HFF-Myc (cell line): Measurements from ENCODE around the gene PTPRT.

Experiments used
- DNase-seq: peaks from one replicate; pipeline ENCODE4 v3.0.0-alpha.2; 2011; ENCODE audit warnings: low read depth; ENCODE audit errors: extremely low read depth
- H3K4me3 ChIP-seq: replicated peaks from 2 replicates; pipeline ENCODE4 v1.5.1; 2011; ENCODE audit warnings: low read depth, mild to moderate bottlenecking, control low read depth, low read length
- TF ChIP-seq, protein P1 (sequence below): IDR thresholded peaks from 2 replicates; pipeline ENCODE4 v1.5.1; 2012; ENCODE audit warnings: mild to moderate bottlenecking, low read depth, low read length, control low read depth; ENCODE audit errors: missing control alignments

The PTPRT gene

DNA sequence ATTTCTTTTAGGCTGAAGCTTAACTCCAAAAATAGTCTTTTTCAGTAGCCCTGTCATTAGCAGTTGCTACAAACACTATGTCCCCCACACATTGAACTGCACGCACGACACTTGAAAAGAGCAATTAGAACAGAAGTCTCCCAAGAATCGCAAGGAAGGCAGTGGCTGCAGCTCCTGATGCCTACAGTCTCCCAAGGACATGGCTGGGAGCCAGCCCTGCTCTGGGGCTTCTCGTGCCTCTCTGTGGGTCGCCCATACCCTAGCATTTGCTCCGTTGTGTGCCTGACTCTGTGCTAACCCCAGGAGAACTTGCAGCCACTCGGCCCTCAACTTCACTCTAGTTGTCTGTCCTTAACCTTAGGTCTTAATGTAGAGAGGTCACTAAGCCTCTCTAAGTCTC is 454.2 kb downstream of the PTPRT start:
- TF ChIP-seq, protein P1, sequence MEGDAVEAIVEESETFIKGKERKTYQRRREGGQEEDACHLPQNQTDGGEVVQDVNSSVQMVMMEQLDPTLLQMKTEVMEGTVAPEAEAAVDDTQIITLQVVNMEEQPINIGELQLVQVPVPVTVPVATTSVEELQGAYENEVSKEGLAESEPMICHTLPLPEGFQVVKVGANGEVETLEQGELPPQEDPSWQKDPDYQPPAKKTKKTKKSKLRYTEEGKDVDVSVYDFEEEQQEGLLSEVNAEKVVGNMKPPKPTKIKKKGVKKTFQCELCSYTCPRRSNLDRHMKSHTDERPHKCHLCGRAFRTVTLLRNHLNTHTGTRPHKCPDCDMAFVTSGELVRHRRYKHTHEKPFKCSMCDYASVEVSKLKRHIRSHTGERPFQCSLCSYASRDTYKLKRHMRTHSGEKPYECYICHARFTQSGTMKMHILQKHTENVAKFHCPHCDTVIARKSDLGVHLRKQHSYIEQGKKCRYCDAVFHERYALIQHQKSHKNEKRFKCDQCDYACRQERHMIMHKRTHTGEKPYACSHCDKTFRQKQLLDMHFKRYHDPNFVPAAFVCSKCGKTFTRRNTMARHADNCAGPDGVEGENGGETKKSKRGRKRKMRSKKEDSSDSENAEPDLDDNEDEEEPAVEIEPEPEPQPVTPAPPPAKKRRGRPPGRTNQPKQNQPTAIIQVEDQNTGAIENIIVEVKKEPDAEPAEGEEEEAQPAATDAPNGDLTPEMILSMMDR, result no peak
- no peak for DNase-seq
- no peak overlapping the region for H3K4me3 ChIP-seq

DNA sequence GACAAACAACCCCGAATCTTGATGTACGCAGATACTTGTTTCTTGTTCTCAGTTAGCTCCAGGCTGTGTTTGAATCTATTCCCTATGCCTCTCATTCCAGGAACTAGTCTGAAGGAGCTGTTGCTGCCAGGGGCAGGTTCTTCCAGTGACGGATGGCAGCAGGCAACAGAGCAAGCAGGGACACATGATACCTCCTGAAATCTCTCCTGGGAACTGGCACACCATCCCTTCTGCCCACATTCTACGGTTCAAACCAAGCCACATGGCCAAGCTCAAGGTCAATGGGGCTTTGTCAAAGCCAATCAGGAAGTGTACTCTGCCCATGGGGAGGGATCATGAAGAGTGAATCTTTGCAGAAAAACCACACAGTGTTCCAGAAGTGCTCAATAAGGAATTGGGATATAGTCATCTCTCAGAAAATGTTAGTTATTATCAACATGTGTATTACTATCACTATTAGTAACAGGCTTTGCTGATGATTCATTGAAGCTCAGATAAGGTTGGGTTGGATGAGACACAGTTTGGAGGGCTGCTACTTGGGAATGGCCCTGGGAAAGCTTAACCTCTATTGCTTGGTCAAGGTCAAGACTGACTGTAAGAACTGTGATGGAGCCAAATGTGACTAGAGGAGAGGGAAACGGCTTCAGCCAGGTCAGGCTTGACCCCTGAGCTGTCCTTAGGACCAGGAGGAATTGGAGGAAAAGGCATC is 454.9 kb downstream of the PTPRT start:
- TF ChIP-seq, protein P1, result no peak
- DNase-seq, result no peak
- no peak overlapping the region for H3K4me3 ChIP-seq

GRCh38 chr20:42721923-42722322 is 467.8 kb downstream of the PTPRT start:
- H3K4me3 ChIP-seq, result no peak overlapping the region
- TF ChIP-seq, protein P1, result no peak
- no peak for DNase-seq

DNA sequence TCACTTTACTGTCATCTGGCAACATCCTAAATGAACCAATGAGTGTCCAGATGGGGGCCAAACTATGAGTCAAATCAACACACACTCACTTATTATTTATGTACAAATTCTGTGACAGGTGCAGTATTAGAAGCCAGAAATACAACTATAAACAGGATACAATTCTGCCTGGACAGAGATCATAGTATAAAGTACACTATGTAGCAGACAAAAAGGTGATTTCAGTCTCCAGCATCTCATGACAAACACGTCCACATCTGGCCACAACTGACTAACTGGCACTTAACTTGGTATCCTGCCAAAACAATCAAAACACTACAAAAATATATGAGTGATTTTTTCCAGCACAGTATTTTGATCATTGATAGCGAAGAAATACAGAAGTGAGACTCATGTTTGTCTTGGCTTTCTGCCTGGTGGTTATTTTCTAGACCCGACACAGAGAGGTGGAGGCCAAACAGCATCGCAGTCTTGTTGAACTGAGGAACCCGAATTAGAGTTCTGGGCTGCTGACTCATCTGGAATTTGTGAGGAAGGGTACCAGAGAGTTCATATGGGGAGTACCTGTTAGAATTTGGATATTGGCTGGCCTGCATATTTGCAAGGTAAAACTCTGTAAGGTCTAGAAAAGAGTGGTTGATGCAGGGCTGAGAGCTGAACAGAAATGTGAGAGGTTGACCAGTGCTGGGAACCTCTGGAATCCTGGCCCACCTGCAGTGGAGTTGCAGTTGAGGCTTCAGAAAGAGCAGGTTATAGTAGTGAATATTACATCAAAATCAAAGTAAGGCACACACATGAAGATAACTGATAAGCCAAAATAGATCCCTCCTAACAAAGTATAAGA is 475.2 kb downstream of the PTPRT start:
- no peak overlapping the region for H3K4me3 ChIP-seq
- TF ChIP-seq, protein P1, result no peak
- DNase-seq, result no peak

- TF ChIP-seq, protein P1, result no peak
- H3K4me3 ChIP-seq, result no peak overlapping the region
- DNase-seq, result no peak
These were observed 481.4 kb downstream of the PTPRT start for GRCh38 chr20:42708266-42708665.

DNA sequence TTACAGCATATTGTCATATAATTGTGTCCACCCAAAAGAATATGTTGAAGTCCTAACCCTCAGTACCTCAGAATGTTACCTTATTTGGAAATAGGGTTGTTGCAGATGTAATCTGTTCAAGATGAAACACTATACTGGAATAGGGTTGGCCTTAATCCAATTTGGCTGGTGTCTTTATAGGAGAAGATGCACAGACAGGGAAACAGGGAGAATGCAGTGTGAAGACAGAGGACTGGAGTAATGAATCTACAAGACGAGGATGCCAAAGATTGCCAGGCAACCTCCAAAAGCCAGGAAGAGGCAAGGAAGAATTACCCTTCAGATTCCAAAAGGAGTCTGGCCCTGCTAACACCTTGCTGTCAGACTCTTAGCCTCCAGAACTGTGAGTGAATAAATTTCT is 482.9 kb downstream of the PTPRT start:
- TF ChIP-seq, protein P1, result no peak
- DNase-seq, result no peak

More for the DNA sequence above, 482.9 kb downstream of the PTPRT start:
- H3K4me3 ChIP-seq, result no peak overlapping the region
